Astrocyte (in vitro differentiated cells and primary cell): ENCODE results near the gene CLDND1.

ENCODE experiments used
- EZH2 ChIP-seq: IDR thresholded peaks from 2 replicates; pipeline ENCODE4 v1.6.1; 2012; ENCODE audit warnings: mild to moderate bottlenecking, low read length, inconsistent platforms; ENCODE audit not compliant: insufficient read depth
- TF ChIP-seq, protein P1 (sequence below): IDR thresholded peaks from 2 replicates; pipeline ENCODE4 v1.5.1; 2011; ENCODE audit warnings: low read depth, mild to moderate bottlenecking, inconsistent platforms, low read length, moderate library complexity; ENCODE audit not compliant: insufficient read depth

DNA sequence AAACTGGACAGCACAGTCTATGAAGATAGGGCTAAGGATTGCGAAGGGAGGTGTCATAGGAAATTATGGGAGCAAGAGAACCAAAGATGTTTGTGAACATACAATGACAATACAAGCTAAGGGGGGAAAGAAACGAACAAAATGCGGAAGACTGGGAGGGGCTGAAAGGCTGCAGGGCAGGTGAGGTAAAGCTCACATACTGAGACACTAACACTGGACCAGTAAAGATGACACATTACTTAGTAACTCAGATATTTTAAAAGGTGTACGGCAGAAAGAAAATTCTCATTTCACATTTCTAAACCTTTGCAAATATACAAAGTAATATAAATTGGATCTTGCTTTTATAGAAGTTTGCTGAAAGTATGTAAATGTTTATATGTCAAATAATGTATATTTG, 10.1 kb downstream of the CLDND1 start:
- TF ChIP-seq, protein P1, sequence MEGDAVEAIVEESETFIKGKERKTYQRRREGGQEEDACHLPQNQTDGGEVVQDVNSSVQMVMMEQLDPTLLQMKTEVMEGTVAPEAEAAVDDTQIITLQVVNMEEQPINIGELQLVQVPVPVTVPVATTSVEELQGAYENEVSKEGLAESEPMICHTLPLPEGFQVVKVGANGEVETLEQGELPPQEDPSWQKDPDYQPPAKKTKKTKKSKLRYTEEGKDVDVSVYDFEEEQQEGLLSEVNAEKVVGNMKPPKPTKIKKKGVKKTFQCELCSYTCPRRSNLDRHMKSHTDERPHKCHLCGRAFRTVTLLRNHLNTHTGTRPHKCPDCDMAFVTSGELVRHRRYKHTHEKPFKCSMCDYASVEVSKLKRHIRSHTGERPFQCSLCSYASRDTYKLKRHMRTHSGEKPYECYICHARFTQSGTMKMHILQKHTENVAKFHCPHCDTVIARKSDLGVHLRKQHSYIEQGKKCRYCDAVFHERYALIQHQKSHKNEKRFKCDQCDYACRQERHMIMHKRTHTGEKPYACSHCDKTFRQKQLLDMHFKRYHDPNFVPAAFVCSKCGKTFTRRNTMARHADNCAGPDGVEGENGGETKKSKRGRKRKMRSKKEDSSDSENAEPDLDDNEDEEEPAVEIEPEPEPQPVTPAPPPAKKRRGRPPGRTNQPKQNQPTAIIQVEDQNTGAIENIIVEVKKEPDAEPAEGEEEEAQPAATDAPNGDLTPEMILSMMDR: no peak
- no peak for TF ChIP-seq EZH2
